Measurements from ENCODE around the gene POLDIP2. TPM values are rescaled to one million over a fixed set of nuclear protein-coding genes. Genes with fewer than 3 reads are reported as not detected.

Gene POLDIP2
- total RNA-seq, 1 donor from 2014 or later: 57.2 TPM

DNA sequence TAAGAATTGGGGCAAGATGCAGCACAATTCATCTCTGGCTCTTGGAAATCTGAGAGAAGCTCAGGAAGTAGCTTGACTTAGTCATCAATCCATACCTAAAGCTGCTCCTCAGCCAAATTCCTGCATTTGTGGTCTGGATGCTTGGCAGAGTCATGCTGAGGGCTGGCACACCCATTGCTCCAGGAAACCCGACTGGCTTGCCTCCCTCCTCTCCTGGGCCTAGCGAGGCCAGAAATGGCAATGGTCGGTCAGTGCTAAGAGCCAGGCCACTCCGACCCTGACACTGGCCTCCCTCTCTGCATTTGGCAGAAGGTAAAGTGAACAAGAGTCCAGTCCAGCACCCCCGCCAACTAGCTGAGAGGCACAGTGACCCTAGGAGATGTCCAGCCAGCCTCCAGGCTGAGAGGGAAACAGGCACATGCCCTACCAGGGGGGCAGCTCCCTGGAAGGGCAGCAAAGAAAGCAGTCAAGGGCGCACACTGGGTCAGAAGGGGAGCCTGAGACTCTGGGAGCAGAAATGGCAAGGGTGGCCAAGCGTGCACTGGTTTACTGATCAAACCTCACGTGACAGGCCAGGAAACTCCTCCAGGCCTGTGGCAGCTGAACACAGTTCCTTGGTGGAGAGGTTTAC, 10.0 kb downstream of the POLDIP2 start:
- no peak for DNase-seq (ENCODE audit: low spot score)
- H3K9me3 Mint-ChIP-seq (ENCODE audit: unreplicated experiment): no peaks in the 10 kb centered on the region
- H3K27me3 Mint-ChIP-seq (ENCODE audit: unreplicated experiment): peaks cover 3% of the 10 kb centered on the region
- H3K36me3 Mint-ChIP-seq (ENCODE audit: low read depth, unreplicated experiment): peaks cover 51% of the 10 kb centered on the region
- no peaks in the 10 kb centered on the region for H3K4me1 Mint-ChIP-seq (ENCODE audit: unreplicated experiment)
- TF ChIP-seq, protein P1, sequence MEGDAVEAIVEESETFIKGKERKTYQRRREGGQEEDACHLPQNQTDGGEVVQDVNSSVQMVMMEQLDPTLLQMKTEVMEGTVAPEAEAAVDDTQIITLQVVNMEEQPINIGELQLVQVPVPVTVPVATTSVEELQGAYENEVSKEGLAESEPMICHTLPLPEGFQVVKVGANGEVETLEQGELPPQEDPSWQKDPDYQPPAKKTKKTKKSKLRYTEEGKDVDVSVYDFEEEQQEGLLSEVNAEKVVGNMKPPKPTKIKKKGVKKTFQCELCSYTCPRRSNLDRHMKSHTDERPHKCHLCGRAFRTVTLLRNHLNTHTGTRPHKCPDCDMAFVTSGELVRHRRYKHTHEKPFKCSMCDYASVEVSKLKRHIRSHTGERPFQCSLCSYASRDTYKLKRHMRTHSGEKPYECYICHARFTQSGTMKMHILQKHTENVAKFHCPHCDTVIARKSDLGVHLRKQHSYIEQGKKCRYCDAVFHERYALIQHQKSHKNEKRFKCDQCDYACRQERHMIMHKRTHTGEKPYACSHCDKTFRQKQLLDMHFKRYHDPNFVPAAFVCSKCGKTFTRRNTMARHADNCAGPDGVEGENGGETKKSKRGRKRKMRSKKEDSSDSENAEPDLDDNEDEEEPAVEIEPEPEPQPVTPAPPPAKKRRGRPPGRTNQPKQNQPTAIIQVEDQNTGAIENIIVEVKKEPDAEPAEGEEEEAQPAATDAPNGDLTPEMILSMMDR (IDR thresholded peaks at IDR 0.05; ENCODE audit: unreplicated experiment): no peak
- H3K4me3 Mint-ChIP-seq (ENCODE audit: unreplicated experiment): no peak overlapping the region
- H3K27ac Mint-ChIP-seq (ENCODE audit: unreplicated experiment): no peak overlapping the region

DNA sequence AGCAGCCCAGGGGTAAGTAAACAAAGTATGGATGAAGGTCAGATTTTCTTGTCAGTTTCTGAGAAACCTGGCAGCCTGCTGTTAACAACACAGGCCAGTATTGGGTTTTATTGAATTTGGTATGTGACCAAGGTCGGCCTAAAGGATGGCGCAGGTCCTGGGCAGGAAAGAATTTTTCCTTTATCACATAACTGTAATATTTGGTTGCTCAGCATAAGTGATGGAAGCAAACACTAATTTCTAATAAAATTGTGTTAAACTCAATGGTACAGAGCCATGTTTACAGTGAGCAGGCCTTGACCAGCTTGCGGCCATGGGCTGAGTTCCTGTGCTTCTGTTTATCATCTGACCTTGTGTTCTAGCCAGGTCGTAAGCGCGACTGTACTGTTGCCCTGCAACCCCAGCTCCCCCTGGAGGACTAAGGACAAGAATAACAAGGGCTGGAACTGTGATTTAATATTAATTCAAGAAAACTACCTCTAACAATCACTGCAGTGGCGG, 10.5 kb downstream of the POLDIP2 start:
- Mint-ChIP-seq H3K27me3 (ENCODE audit: unreplicated experiment) (peaks cover 3% of the 10 kb centered on the region), H3K4me3 (ENCODE audit: unreplicated experiment) (no peak overlapping the region), H3K27ac (ENCODE audit: unreplicated experiment) (no peak overlapping the region), H3K4me1 (ENCODE audit: unreplicated experiment) (no peaks in the 10 kb centered on the region), H3K9me3 (ENCODE audit: unreplicated experiment) (no peaks in the 10 kb centered on the region), H3K36me3 (ENCODE audit: low read depth, unreplicated experiment) (peaks cover 53% of the 10 kb centered on the region)
- DNase-seq (ENCODE audit: low spot score): peak; percentile 23
- TF ChIP-seq, protein P1 (IDR thresholded peaks at IDR 0.05; ENCODE audit: unreplicated experiment): peak; percentile 17

DNA sequence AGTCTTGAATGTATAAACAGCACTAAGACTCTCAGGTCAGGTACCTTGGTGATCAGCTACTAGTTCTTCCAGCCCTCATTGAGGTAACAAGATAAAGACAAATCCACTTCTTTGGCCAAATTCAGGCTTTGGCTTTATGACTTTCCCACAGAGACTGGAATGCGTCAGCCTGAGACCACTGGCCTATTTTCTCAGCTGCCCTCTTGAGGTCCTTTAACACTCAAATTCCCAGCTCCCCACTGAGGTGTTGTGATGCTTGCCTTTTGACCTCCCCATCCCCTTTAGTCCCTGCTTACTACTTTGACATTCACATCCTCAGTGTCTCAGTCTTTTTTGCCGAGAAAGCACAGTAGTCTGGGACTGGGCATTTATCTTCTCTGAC, 11.1 kb downstream of the POLDIP2 start:
- Mint-ChIP-seq H3K4me3 (ENCODE audit: unreplicated experiment) (no peak overlapping the region), H3K9me3 (ENCODE audit: unreplicated experiment) (no peaks in the 10 kb centered on the region), H3K4me1 (ENCODE audit: unreplicated experiment) (no peaks in the 10 kb centered on the region), H3K27me3 (ENCODE audit: unreplicated experiment) (peaks cover 3% of the 10 kb centered on the region), H3K36me3 (ENCODE audit: low read depth, unreplicated experiment) (peaks cover 47% of the 10 kb centered on the region), H3K27ac (ENCODE audit: unreplicated experiment) (no peak overlapping the region)
- TF ChIP-seq, protein P1 (IDR thresholded peaks at IDR 0.05; ENCODE audit: unreplicated experiment): no peak
- no peak for DNase-seq (ENCODE audit: low spot score)

DNA sequence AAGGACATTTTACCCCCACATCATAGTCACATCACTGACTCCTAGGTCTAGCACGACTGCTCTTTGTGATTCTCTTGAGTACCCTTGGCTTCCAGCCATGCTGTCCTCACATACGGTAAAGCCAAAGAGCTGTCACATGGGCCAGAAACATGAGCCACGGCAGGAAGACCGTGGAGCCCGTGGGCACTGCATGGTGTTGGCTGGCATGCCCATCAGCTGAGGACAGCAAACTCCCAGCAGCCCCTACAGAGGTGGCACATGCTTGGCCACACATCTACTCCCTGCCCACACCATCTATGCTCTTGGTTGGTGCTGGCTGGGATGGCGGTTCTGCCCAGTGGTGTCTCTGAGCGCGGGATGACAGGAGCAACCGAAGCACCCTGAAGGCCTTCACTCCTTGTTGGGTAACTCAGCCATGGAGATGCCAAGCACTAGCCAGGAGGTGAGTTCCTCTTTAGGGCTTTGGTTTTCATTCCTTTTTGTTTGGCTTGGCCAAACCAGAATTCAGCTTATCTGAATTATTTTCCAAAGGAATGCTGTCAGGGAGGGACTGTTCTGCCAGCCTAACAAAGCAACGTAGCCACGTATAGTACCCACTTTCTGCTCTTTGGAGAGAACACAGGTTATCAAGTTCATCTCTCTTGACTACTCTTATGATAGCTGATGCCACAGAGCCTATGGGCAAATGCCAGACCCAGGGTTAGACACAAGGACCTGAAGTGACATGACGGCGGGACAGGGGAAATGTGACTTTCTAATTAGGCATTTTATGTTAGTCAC, 11.7 kb downstream of the POLDIP2 start:
- no peaks in the 10 kb centered on the region for H3K4me1 Mint-ChIP-seq (ENCODE audit: unreplicated experiment)
- no peak overlapping the region for H3K4me3 Mint-ChIP-seq (ENCODE audit: unreplicated experiment)
- H3K27me3 Mint-ChIP-seq (ENCODE audit: unreplicated experiment): peaks cover 3% of the 10 kb centered on the region
- TF ChIP-seq, protein P1 (IDR thresholded peaks at IDR 0.05; ENCODE audit: unreplicated experiment): no peak
- H3K36me3 Mint-ChIP-seq (ENCODE audit: low read depth, unreplicated experiment): peaks cover 44% of the 10 kb centered on the region
- H3K27ac Mint-ChIP-seq (ENCODE audit: unreplicated experiment): no peak overlapping the region
- no peak for DNase-seq (ENCODE audit: low spot score)
- H3K9me3 Mint-ChIP-seq (ENCODE audit: unreplicated experiment): no peaks in the 10 kb centered on the region

DNA sequence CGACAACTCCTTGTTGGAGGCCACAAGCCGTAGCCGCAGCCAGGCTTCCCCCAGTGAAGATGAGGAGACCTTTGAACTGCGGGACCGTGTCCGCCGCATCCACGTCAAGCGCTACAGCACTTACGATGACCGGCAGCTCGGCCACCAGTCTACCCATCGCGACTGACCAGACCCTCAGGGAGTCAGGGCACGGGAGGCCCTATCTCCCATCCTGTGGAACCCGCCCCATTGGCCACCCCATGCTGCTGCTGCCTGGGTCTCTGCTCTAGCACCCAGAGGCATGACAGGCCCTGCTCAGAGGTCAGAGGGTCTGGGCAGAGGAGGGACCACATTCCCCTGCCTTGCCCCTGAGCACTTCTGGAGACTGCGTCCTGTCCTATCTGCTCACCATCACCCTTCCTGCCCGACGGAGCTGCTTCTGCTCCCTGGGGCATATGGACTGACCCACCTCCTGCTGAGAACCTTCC, 12.9 kb downstream of the POLDIP2 start:
- Mint-ChIP-seq H3K4me3 (ENCODE audit: unreplicated experiment) (peak overlapping the region; percentile 62), H3K4me1 (ENCODE audit: unreplicated experiment) (no peaks in the 10 kb centered on the region), H3K27me3 (ENCODE audit: unreplicated experiment) (peaks cover 3% of the 10 kb centered on the region), H3K27ac (ENCODE audit: unreplicated experiment) (no peak overlapping the region), H3K9me3 (ENCODE audit: unreplicated experiment) (no peaks in the 10 kb centered on the region), H3K36me3 (ENCODE audit: low read depth, unreplicated experiment) (peaks cover 37% of the 10 kb centered on the region)
- no peak for DNase-seq (ENCODE audit: low spot score)
- TF ChIP-seq, protein P1 (IDR thresholded peaks at IDR 0.05; ENCODE audit: unreplicated experiment): no peak

Measured in endothelial cell (in vitro differentiated cells).